HG02970 (cell line): ENCODE results near the gene GFPT1.
"Not testable (repeated sequence)": the region's sequence is repeated elsewhere in the genome, so short reads cannot be mapped to it uniquely, and the experiment has no call there.

Source experiments
- ATAC-seq: cut with Tn5 transposase; IDR thresholded peaks from one replicate; pipeline ENCODE4 v1.9.1; 2021; ENCODE audit warnings: mild to moderate bottlenecking, moderate library complexity, moderate number of reproducible peaks; ENCODE audit not compliant: unreplicated experiment, low FRiP score

GFPT1 gene

GRCh38 chr2:69384618-69385081, 2.4 kb downstream of the GFPT1 start:
- ATAC-seq = no peak

- ATAC-seq = no peak
These were observed 3.7 kb downstream of the GFPT1 start for GRCh38 chr2:69383176-69383812.

- ATAC-seq = no peak
These were observed 4.5 kb downstream of the GFPT1 start for GRCh38 chr2:69382547-69382946.

GRCh38 chr2:69381337-69381737, 5.7 kb downstream of the GFPT1 start:
- ATAC-seq = no peak

- ATAC-seq = no peak
These were observed 6.7 kb downstream of the GFPT1 start for GRCh38 chr2:69380072-69380917.

GRCh38 chr2:69376403-69376802, 10.6 kb downstream of the GFPT1 start:
- ATAC-seq = no peak

GRCh38 chr2:69375494-69376353, 11.3 kb downstream of the GFPT1 start:
- ATAC-seq = no peak

- ATAC-seq = no peak
These were observed 14.3 kb downstream of the GFPT1 start for GRCh38 chr2:69372767-69373166.

GRCh38 chr2:69369802-69370201, 17.2 kb downstream of the GFPT1 start:
- no peak for ATAC-seq

GRCh38 chr2:69368588-69368987, 18.4 kb downstream of the GFPT1 start:
- ATAC-seq = no peak

GRCh38 chr2:69359371-69359770, 27.7 kb downstream of the GFPT1 start:
- ATAC-seq = no peak

- no peak for ATAC-seq
These were observed 28.1 kb downstream of the GFPT1 start for GRCh38 chr2:69358914-69359313.

GRCh38 chr2:69356471-69356870, 30.6 kb downstream of the GFPT1 start:
- ATAC-seq = no peak

- ATAC-seq = not testable (repeated sequence)
These were observed 32.1 kb downstream of the GFPT1 start for GRCh38 chr2:69354976-69355375.

GRCh38 chr2:69353360-69353759, 33.7 kb downstream of the GFPT1 start:
- no peak for ATAC-seq

GRCh38 chr2:69348781-69349180, 38.2 kb downstream of the GFPT1 start:
- no peak for ATAC-seq

GRCh38 chr2:69345434-69345833, 41.6 kb downstream of the GFPT1 start:
- no peak for ATAC-seq

- ATAC-seq = no peak
These were observed 42.7 kb downstream of the GFPT1 start for GRCh38 chr2:69344305-69344704.

- ATAC-seq = no peak
These were observed 46.8 kb downstream of the GFPT1 start for GRCh38 chr2:69340101-69340775.

- no peak for ATAC-seq
These were observed 51.7 kb downstream of the GFPT1 start for GRCh38 chr2:69335311-69335710.
